Pulmonary artery endothelial cell (primary cell): ENCODE data around the gene RNF212. TPM values are rescaled to one million over a fixed set of nuclear protein-coding genes. Genes with fewer than 3 reads are reported as not detected.

Experiments used
- DNase-seq: peaks from one replicate; pipeline ENCODE4 v3.0.0-alpha.2; 2011; ENCODE audit warnings: low read depth, low spot score
- total RNA-seq: library from RNA; depleted of rRNA; stranded (reverse); fragments of >200 nt; gene quantifications from 2 replicates; pipeline ENCODE4 v1.2.3, GENCODE V29; 2014

Gene RNF212
- total RNA-seq, 1 donor from 2014 or later = 1.8 TPM

GRCh38 chr4:1115528-1116293 lies 2.3 kb upstream of the RNF212 start:
- no peak for DNase-seq

- DNase-seq = no peak
These were observed 562 bp downstream of the RNF212 start for GRCh38 chr4:1112821-1113182.

- no peak for DNase-seq
These were observed 1.1 kb downstream of the RNF212 start for GRCh38 chr4:1112174-1112820.

- DNase-seq = no peak
These were observed 2.0 kb downstream of the RNF212 start for GRCh38 chr4:1111259-1111809.

DNA sequence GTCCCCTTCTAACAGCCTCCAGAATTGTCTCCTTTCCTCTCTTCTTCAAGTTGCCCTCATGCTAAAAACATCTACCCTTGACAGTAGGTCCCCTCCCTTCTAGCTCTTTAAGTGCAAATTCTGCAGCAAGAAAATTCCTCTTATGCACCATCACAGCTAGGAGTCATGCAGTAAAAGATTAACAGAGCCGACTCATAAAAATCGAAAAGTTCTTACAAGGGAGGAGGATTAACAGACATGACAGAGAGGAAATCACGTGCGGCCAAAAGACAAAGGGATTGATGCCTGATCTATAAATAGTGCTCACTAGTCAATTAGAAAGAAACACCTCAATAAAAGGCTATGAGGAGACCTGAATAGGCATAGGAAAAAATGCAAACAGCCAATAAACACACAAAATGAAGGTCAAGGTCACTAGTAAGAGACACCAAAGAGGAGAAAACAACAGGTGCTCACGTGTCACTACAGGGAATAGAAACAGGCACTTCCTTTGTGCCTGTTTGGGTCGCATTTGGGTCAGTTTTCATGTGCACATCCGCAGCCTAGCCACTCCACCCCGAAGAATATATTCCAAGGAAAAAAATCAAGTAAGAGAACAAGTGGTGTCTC lies 3.4 kb downstream of the RNF212 start:
- no peak for DNase-seq

GRCh38 chr4:1109333-1109732 lies 4.0 kb downstream of the RNF212 start:
- DNase-seq = no peak

GRCh38 chr4:1105662-1106061 lies 7.7 kb downstream of the RNF212 start:
- no peak for DNase-seq

DNA sequence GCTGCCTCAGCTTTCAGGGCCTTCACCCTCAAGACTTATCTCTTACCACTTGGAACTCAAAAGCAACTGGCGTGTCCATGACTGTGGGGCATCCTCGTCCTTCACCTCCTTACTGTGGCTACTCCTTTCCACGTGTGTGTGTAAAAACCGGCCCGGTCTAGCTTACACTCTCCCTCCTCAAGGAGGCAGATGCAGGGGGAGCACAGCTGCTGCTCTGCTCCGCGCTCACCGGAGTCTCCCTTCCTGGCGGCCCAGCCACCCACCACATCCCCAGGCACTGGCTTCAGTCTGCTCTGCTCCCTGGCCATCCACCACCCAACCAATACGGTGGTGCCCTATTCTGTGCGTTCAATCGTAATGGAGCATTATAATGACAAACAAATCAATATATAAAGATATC lies 8.3 kb downstream of the RNF212 start:
- DNase-seq = no peak

- DNase-seq = no peak
These were observed 8.7 kb downstream of the RNF212 start for GRCh38 chr4:1104647-1105046.

DNA sequence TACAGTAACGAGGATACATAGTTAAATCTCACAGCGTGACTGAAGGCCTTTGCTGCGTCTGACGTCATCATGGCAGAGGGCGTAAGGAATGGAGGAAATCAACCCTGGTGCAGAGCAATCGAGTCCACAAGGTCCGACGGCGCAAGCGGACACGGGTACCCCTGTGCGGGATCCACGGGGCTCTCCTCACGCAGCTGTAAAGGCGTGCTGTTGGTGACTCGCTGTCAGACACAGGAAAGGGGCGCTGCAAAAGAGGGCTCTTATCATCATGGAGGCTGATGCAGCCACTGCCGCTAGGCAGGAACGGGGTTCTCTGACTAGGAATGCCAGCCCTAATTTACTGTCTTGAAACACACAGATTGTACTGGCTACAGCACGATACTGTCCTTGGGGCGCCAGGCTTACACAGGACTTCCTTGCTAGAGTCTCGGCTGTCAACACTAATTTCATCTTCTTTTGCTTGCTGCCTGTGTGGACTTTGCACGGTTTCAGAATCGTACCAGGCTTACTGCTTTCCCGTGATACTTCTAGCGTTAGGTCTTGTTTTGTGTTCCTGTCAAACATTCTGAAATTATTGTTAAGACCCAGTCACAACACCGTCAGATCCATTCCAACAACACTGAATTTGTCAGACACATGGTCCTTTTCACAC lies 13.6 kb downstream of the RNF212 start:
- DNase-seq = no peak

- DNase-seq = no peak
These were observed 14.1 kb downstream of the RNF212 start for GRCh38 chr4:1099270-1099669.

DNA sequence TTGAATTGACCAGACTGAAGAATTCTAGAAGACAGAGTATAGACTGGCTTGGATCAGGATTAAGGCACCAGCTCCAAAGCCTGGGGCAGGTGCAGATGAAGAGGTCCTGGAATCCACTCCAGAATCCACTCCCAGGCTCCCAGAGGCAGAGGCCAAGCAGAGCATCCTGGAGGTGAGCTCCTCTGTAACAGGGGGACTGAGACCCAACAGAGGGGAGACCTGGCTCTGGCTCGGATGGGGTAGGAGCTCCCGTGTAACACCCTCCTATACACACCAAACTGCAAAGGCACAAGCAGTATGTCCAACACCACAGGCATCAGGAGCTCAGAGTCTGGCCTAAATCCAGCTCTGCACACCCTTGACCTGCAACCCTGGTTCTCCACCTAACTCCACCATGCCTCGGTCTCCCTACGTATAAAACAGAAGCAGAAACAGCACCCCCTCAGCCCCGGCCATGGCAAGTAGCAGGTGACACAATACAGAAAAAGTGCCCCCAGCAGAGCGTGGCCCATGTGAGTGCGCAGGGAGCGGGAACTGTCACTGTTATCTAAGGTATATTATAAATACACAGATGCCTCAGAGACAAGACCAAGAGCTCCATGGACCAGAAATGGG lies 14.9 kb downstream of the RNF212 start:
- DNase-seq = no peak

- no peak for DNase-seq
These were observed 15.8 kb downstream of the RNF212 start for GRCh38 chr4:1097553-1097952.

DNA sequence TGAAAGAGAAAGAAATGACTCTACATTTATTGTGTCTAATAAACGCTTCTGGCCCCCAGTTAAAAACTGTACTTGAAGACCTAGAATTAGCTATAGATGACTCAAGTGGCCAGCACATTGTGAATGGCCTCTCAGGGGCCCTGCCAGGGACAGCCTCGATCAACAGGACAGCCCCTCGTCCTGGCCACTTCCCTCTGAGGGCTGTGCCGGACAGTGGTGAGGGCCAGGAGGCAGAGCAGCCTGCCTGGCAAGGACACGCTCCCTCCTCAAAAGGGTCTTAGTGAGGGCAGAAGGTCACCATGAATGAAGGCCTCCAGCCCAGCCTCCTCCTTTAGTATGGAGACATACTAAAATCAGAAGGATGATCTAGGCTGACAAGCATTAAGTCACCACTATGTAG lies 16.5 kb downstream of the RNF212 start:
- DNase-seq = no peak

DNA sequence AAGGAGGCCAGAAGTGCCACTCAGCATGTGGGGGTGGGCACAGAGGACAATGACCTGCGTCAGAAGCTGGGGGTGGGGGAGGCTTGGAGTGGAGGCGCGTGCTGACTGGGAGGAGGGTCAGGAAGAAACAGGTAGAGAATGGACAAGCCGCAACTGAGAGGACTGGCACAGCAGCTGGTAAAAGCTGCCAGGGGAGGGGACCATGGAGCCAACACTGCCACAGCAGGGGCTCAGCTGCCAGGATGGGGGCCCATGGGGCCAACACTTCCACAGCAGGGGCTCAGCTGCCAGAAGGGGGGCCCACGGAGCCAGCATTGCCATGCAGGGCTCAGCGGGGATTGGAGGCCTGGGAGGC lies 19.1 kb downstream of the RNF212 start:
- no peak for DNase-seq

GRCh38 chr4:1093391-1094335 lies 19.7 kb downstream of the RNF212 start:
- DNase-seq = no peak

DNA sequence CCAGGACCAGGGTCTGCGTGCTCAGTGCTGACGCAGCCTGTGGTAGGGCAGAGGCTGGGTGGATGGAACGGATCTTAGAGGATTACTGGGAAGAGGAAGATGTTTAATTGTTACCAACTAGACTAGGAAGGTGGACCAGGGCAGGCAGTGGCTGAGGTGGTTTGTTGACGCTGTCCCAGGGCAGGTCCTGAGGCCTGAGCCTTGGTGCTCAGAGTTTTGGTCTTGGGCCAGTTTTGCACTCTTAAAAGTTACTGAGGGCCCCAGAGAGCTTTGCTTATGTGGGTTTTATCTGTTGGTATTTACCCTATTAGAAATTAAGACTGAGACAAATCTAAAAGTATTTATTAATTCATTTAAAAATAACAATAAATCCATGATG lies 20.4 kb downstream of the RNF212 start:
- DNase-seq = no peak

- no peak for DNase-seq
These were observed 21.1 kb downstream of the RNF212 start for GRCh38 chr4:1092026-1092982.

DNA sequence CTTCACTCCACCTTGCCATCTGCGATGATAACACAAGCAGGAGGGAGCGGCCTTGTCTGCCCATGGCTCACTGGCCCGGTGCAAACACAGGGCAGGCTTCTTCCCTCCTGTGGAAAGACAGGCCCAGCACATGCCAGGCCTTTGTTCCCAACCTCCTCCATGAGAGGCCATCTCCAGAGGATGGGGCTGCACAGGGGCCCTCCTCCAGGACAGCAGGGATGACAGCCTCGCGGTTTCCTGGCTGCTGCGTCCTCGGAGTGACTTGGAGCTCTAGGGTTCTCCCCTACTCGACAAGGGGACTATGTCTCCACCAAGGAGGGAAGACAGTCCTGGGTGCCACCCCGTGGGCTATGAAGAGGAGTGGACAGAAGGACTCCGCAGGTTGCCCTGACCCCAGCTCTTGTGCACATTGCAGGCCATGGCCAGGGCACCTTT lies 21.8 kb downstream of the RNF212 start:
- no peak for DNase-seq
